IPS-NIHi7 (cell line): ENCODE results near the gene OLFML2B.
"Not testable (repeated sequence)": the region's sequence is repeated elsewhere in the genome, so short reads cannot be mapped to it uniquely, and the experiment has no call there.

Experiments
- DNase-seq: peaks from one replicate; pipeline ENCODE4 v3.0.0; 2012; ENCODE audit warnings: mixed read lengths; ENCODE audit errors: extremely low spot score

The OLFML2B gene

GRCh38 chr1:162035241-162035640, 11.6 kb upstream of the OLFML2B start:
- no peak for DNase-seq

DNA sequence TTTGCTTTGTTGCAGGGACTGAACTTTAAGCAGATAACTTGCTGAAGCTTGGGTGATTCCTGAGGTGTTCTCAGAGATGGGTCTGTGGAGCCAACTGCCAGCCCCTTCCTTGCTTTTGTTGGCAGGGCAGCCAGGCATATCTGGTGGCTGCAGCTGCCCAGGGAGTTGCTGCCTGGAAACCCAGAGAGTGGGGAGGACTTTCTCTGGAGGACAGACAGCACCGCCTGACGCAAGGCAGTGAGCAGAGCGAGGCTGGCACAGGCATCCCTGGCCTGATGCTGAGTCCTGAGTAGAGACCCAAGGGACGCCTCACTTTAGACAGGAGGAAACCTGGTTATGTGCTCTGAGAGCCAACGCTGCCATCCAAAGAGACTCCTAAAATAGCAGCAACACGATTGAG, 9.8 kb upstream of the OLFML2B start:
- no peak for DNase-seq

- DNase-seq, result no peak
Observed at GRCh38 chr1:162030759-162031280, 7.2 kb upstream of the OLFML2B start.

DNA sequence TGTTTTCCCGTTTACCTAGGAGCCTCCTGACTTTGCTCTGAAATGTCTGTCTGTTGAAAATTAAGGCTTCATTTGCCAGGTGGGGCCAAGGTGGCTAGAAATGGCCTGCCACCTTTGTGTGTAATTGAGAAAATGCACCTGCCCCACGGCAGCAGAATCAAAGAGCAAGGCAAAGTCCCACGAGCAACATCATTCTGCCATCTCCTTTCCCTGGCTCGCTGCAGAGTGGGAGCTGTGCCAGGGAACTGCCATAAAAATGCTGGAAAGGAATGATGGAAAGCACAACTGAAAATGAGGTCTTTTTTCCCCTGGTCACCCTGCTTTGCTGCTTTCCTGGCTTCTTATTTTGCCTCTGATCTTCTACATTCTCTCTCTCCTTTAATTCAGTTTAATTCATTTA, 5.5 kb upstream of the OLFML2B start:
- no peak for DNase-seq

GRCh38 chr1:162028726-162029125, 5.1 kb upstream of the OLFML2B start:
- no peak for DNase-seq

- no peak for DNase-seq
Observed at GRCh38 chr1:162026881-162027280, 3.2 kb upstream of the OLFML2B start.

DNA sequence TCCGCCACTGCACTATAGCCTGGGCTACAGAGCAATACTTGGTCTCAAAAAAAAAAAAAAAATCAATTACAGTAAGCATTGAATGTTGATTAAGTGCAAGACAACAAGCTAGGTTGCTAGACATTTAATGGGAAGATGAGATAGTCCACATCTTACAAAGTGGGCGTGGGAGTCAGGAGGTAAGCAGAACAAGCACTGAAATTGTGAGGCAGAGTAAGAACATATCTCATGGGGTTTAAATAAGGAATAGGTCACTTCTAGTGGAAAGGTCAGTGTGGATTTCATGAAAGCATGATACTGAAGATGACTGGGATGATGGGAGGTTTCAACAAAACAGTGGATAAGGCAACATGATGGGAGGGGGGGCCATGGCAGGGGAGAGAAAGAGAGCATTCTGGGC, 1.9 kb upstream of the OLFML2B start:
- DNase-seq, result no peak

DNA sequence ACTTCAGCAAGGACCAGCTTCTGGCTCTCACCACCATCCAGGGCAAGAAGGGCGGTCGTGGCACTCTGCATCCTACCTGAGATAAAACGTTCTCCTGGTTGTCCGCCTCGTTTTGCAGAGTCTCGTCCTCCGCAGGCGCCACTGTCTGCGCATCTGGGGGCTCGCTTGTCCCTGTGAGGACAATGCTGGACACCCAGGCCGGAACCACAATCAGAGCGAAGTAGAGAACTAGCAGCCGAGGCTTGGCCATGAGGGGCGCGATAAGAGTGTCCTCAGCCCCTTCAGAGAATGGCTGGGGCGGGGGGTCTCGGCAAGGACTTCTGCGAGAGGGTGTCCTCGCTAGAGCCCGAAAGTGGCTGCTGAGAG, 505 bp downstream of the OLFML2B start:
- DNase-seq, result no peak

- no peak for DNase-seq
Observed at GRCh38 chr1:162022626-162023025, 1.0 kb downstream of the OLFML2B start.

GRCh38 chr1:162021124-162021523, 2.5 kb downstream of the OLFML2B start:
- DNase-seq, result no peak

DNA sequence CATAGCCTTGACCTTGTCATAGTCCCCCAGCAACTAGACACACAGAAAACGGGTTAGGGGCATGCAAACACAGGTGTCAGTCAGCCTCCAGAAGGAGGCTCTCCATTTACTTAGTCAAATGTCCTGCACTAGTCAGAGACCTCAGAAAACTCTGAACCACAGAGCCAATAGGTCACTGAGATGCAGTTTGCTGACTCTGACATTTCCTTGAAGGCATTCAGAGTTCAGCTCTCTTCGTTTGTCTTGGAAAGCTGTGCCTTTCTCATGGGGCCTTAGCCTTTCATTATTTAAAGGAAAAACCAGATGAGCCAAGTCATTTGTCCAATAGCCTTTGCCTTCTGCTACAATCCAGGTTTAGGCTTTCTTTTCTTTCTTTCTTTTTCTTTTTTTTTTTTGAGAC, 3.5 kb downstream of the OLFML2B start:
- DNase-seq, result no peak

DNA sequence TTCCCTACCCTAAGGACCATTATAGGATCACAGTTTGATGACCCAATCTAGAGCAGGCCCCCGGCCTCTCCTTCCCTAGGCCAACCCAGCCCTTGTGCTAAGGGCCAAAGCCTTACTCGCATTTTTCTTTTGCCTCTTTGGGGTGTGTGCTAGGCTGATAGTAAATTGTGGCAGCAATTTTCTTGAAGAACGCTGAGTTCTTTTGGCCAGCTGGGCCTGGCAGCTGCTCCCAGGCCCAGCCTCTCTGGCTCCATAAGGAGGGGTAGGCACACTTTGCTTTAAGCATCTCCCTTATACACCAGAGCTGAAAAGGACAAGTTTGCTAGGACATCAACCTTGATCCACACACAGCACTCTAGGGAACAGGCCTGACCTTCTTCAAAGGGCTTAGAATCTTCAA, 4.2 kb downstream of the OLFML2B start:
- DNase-seq, result no peak

DNA sequence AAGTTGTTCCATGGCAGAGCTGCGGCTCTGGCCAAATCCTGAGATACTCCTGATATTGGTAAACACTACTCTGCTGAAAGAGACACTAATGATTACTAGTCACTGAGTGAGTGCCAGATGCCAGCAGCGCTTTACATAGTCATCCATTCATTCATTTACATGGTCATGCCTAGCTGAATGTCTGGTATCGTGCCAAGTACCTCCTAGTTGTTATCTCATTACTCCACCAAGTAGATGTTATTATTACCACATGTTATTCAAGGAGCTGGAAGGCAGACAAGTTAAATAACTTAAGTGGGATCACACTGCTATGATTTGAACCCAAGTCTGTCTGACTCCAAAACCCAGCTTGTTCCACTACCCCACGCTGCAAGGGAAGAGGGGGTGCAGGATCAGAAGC, 4.7 kb downstream of the OLFML2B start:
- no peak for DNase-seq

DNA sequence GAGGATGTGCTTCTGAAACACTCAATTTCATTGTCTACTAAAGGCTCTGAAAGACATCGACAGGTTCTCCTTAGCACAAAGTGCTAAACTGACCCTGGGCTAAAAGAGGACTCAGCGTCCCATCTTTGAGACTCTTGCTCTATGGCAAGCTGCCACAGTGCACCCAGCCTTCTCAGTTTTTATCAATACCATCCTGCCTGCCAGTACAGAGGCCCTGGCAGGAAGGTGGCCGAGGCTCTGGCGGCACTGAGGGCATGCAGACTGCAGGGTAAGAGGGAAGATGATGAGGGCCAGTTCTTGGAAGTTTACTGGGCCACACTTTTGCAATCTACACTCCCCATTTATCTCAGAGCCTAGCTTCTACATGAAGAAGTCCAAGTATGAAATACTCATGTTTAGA, 5.3 kb downstream of the OLFML2B start:
- DNase-seq, result no peak

GRCh38 chr1:162017791-162018190, 5.9 kb downstream of the OLFML2B start:
- not testable (repeated sequence) for DNase-seq

GRCh38 chr1:162016631-162017030, 7.0 kb downstream of the OLFML2B start:
- DNase-seq, result no peak

DNA sequence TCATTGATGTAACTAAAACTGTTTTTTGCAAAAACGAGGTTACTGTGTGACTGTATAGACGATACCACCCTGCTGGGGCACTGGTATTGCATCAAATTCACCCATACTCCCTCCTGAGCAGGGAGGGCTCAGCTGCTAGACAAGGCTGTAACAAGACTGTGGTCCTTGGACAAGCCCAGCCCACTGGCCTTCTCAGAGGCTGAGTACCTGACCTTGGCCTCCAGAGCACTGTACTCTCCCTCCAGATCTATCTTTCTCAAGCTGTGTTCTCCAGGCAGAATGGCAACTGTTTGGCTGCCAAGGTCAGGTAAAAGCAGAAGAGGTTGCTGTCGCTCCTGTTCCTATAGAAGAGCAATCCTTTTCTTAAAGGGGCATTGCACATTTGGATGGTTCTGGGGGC, 8.5 kb downstream of the OLFML2B start:
- no peak for DNase-seq

DNA sequence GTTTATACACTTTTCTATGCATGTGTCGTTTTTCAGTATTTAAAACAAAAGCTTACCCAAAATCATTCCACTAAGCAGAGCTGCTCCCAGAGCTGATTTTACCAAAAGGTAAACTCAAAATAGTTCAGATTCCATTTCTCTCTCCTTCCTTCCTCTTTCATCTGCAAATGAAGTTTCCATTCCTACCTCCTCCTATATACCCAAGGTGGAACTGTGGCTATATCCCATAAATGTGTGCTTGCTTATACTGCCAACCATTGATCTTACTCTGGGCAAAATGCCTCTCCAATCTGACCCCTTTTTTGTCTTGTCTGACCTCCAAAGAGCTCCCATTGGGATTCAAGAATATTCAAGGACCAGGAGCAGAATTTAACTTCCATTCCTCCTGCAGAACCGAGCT, 9.5 kb downstream of the OLFML2B start:
- DNase-seq, result no peak

GRCh38 chr1:162013289-162013688, 10.4 kb downstream of the OLFML2B start:
- no peak for DNase-seq

DNA sequence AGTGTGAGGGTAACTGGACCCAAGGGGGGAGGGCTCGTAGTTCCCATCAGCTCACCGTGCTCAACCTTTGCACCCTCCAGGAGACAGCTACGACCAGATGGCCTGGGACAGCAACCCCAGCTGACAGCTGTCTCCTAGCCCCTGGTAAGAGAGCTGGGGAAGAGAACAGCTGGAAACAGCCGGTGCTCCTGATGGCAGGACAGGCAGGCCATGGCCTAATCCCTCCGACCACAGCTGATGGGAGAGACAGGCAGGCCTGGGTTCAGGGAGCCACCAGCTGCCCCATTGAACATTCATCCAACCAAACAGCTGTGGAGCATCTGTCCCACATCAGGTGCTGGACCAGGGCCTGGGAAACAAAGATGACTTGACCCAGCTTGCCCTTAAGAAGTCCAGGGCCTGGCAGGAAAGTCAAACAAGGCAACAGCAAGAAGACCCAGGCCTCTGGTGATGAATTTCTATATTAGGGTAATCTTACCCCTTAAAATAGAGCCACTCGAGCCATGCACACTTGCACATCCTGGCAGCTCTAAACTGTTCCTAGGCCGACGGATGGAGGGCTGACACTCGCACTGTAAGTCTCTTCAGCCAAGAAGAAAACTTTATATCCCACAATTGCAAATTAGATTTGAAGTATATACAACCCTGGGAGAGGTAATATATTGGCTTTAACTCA, 12.2 kb downstream of the OLFML2B start:
- DNase-seq, result no peak

DNA sequence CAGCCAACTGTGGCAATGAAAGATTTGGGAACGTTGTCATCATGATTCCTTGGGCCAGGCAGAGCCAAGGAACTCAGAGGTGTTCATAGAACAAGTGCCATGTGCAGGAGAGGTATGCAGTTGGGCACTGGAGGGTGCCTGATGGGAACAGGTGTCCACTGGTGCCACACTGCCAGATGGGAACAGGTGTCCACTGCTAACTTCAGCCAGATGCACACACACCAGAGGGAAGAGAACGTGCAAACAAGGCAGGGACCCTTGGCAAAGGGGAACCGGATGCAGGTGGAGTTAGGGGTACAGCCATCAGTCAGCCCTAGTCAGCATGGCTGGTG, 13.5 kb downstream of the OLFML2B start:
- no peak for DNase-seq

- no peak for DNase-seq
Observed at GRCh38 chr1:162009501-162010174, 14.0 kb downstream of the OLFML2B start.

GRCh38 chr1:162008799-162009198, 14.9 kb downstream of the OLFML2B start:
- DNase-seq, result no peak

DNA sequence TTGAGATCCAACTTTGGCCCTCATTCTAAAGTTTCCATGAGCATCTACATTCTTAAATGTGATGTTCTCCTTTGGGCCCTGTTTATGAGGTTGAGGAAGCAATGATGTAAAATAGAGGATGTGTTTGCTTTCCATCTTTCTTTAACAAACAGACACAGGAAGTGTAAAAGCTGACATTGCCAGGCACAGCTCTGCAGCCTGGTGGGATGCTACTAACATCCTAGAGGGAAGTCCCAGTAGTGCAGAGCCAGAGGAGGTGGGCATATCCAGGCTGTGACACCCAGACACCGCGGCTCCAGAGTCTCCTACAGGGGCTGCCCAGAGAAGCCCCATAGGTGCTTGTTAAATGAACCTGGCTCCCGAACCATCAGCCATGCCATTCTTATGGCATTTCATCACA, 16.2 kb downstream of the OLFML2B start:
- no peak for DNase-seq
